Tibial nerve (tissue), 4 donors: ENCODE results near the gene RB1. TPM values are rescaled to one million over a fixed set of nuclear protein-coding genes. Genes with fewer than 3 reads are reported as not detected.

Experiments
- DNase-seq, 2 donors: peaks; one replicate each; pipeline ENCODE4 v3.0.0-alpha.2; 2019; ENCODE audit warnings: low spot score in 2 of 2
- H3K27ac ChIP-seq, 4 donors: fragments of 200-600 bp; sonication (generic) in 3 of 4; one replicate each; pipeline ENCODE4 v1.5.1; 2017 to 2019; ENCODE audit warnings: mild to moderate bottlenecking in 1 of 4
- H3K27me3 ChIP-seq, 2 donors: fragments of 200-600 bp; sonication (generic) in 1 of 2; one replicate each; pipeline versions ENCODE4 v1.5.1 to v1.6.0; 2017 to 2019
- H3K36me3 ChIP-seq, 3 donors: fragments of 200-600 bp; sonication (generic); one replicate each; pipeline ENCODE4 v1.5.1; 2018 to 2019
- H3K4me1 ChIP-seq, 4 donors: fragments of 200-600 bp; sonication (generic) in 3 of 4; one replicate each; pipeline ENCODE4 v1.5.1; 2017 to 2019
- H3K4me3 ChIP-seq, 4 donors: fragments of 200-600 bp; sonication (generic) in 3 of 4; one replicate each; pipeline ENCODE4 v1.5.1; 2017 to 2019; ENCODE audit warnings: mild to moderate bottlenecking in 1 of 4, moderate library complexity in 1 of 4
- H3K9me3 ChIP-seq, 4 donors: fragments of 200-600 bp; sonication (generic) in 3 of 4; one replicate each; pipeline ENCODE4 v1.5.1; 2017 to 2019
- CTCF ChIP-seq, 5 experiments: fragments of 200-600 bp in 3 of 5; fragments of 450-650 bp in 2 of 5; sonication (generic) in 3 of 5; IDR thresholded peaks; one replicate each; pipeline ENCODE4 v1.5.1; 2016 to 2019; ENCODE audit warnings: antibody characterized with exemption in 5 of 5, mild to moderate bottlenecking in 3 of 5, moderate library complexity in 2 of 5
- EP300 ChIP-seq, 2 donors: sonication (generic); formaldehyde crosslinking; IDR thresholded peaks; one replicate each; pipeline ENCODE4 v1.6.1; 2017; ENCODE audit warnings: antibody characterized with exemption in 2 of 2, mild to moderate bottlenecking in 1 of 2
- POLR2A ChIP-seq, 2 donors: fragments of 450-650 bp; IDR thresholded peaks; one replicate each; pipeline ENCODE4 v1.6.1; 2017; ENCODE audit warnings: antibody characterized with exemption in 2 of 2, mild to moderate bottlenecking in 2 of 2, moderate library complexity in 2 of 2
- WGBS, 2 donors: methylation state at CpG; one replicate each; pipeline ENCODE4 v1.1.5; 2018; 5-methylcytosine and 5-hydroxymethylcytosine counted together
- total RNA-seq, 4 donors: library from RNA; depleted of rRNA; stranded (reverse); fragments of >200 nt; gene quantifications; one replicate each; pipeline ENCODE4 v1.1.0, GENCODE V29; 2016

Gene RB1
- total RNA-seq, 4 donors from 2014 or later, result 31.0 to 59.7 (median 45.1) TPM

GRCh38 chr13:48486362-48486761 lies 182.8 kb downstream of the RB1 start:
- no peak for DNase-seq
- TF ChIP-seq POLR2A (IDR thresholded peaks at IDR 0.05) (no peak), EP300 (IDR thresholded peaks at IDR 0.05) (no peak), CTCF (IDR thresholded peaks at IDR 0.05) (no peak)
- peaks cover 0 to 38% (median 0%) of the 10 kb centered on the region in 3 donors for H3K36me3 ChIP-seq
- no peaks in the 10 kb centered on the region for H3K27me3 ChIP-seq
- peaks cover 0 to 6% (median 0%) of the 10 kb centered on the region in 4 donors for H3K9me3 ChIP-seq
- no peak overlapping the region for H3K27ac ChIP-seq
- H3K4me3 ChIP-seq, result no peak overlapping the region
- peaks cover 0 to 6% (median 1%) of the 10 kb centered on the region in 4 donors for H3K4me1 ChIP-seq

GRCh38 chr13:48486836-48487235 lies 183.3 kb downstream of the RB1 start:
- TF ChIP-seq POLR2A (IDR thresholded peaks at IDR 0.05) (no peak), EP300 (IDR thresholded peaks at IDR 0.05) (no peak), CTCF (IDR thresholded peaks at IDR 0.05) (no peak)
- H3K27ac ChIP-seq, result no peak overlapping the region
- H3K9me3 ChIP-seq, result peaks cover 0 to 6% (median 0%) of the 10 kb centered on the region in 4 donors
- H3K4me1 ChIP-seq, result peaks cover 0 to 11% (median 4%) of the 10 kb centered on the region in 4 donors
- no peak for DNase-seq
- H3K27me3 ChIP-seq, result no peaks in the 10 kb centered on the region
- peaks cover 0 to 38% (median 0%) of the 10 kb centered on the region in 3 donors for H3K36me3 ChIP-seq
- WGBS, 2 donors, result 88 to 89% methylated on average over 5 of the region's 5 CpGs
- H3K4me3 ChIP-seq, result no peak overlapping the region

- 98 to 100% methylated on average over 2 of the region's 2 CpGs for WGBS, 2 donors
- peaks cover 0 to 6% (median 0%) of the 10 kb centered on the region in 4 donors for H3K9me3 ChIP-seq
- no peak overlapping the region for H3K27ac ChIP-seq
- no peaks in the 10 kb centered on the region for H3K27me3 ChIP-seq
- TF ChIP-seq POLR2A (IDR thresholded peaks at IDR 0.05) (no peak), EP300 (IDR thresholded peaks at IDR 0.05) (no peak), CTCF (IDR thresholded peaks at IDR 0.05) (no peak)
- peaks cover 0 to 31% (median 0%) of the 10 kb centered on the region in 3 donors for H3K36me3 ChIP-seq
- H3K4me3 ChIP-seq, result no peak overlapping the region
- DNase-seq, result no peak
- peaks cover 0 to 20% (median 4%) of the 10 kb centered on the region in 4 donors for H3K4me1 ChIP-seq
Observed at GRCh38 chr13:48487968-48488367, 184.4 kb downstream of the RB1 start.

GRCh38 chr13:48488995-48489394 lies 185.4 kb downstream of the RB1 start:
- TF ChIP-seq POLR2A (IDR thresholded peaks at IDR 0.05) (no peak), EP300 (IDR thresholded peaks at IDR 0.05) (no peak), CTCF (IDR thresholded peaks at IDR 0.05) (no peak)
- H3K4me1 ChIP-seq, result peaks cover 0 to 28% (median 9%) of the 10 kb centered on the region in 4 donors
- H3K27me3 ChIP-seq, result no peaks in the 10 kb centered on the region
- peaks cover 0 to 6% (median 0%) of the 10 kb centered on the region in 4 donors for H3K9me3 ChIP-seq
- DNase-seq, result no peak
- peaks cover 0 to 22% (median 0%) of the 10 kb centered on the region in 3 donors for H3K36me3 ChIP-seq
- H3K4me3 ChIP-seq, result no peak overlapping the region
- no peak overlapping the region for H3K27ac ChIP-seq

- H3K4me1 ChIP-seq, result peaks cover 0 to 35% (median 10%) of the 10 kb centered on the region in 4 donors
- TF ChIP-seq POLR2A (IDR thresholded peaks at IDR 0.05), result no peak
- no peak for TF ChIP-seq CTCF (IDR thresholded peaks at IDR 0.05)
- no peak for TF ChIP-seq EP300 (IDR thresholded peaks at IDR 0.05)
- peaks cover 0 to 22% (median 0%) of the 10 kb centered on the region in 3 donors for H3K36me3 ChIP-seq
- H3K27ac ChIP-seq, result no peak overlapping the region
- no peak for DNase-seq
- H3K4me3 ChIP-seq, result no peak overlapping the region
- peaks cover 0 to 6% (median 0%) of the 10 kb centered on the region in 4 donors for H3K9me3 ChIP-seq
- no peaks in the 10 kb centered on the region for H3K27me3 ChIP-seq
Observed at GRCh38 chr13:48489666-48490065, 186.1 kb downstream of the RB1 start.
